A673 (cell line): ENCODE data around the gene GRIK4. TPM values are rescaled to one million over a fixed set of nuclear protein-coding genes. Genes with fewer than 3 reads are reported as not detected.

ENCODE experiments used
- BruUV-seq: library from RNA; stranded (reverse); fragments of 400-500 nt; replicated peaks from 2 replicates; lab custom pipeline; 2021; lab: Mats Ljungman, UMichigan
- CTCF ChIA-PET: fragments of 300-600 bp; sonication (Branson Sonifier 250); formaldehyde crosslinking; loops from one replicate; lab custom pipeline; 2022; ENCODE audit warnings: antibody characterized with exemption; lab: Charles Lee
- POLR2A ChIA-PET: fragments of 300-600 bp; sonication (Branson Sonifier 250); formaldehyde crosslinking; loops from one replicate; lab custom pipeline; 2022; ENCODE audit warnings: antibody characterized with exemption; ENCODE audit not compliant: low non-redundant PET; lab: Charles Lee
- DNase-seq: peaks from one replicate; pipeline ENCODE4 v3.0.0-alpha.2; 2015; ENCODE audit warnings: low spot score
- H3K27ac ChIP-seq: fragments of 200-600 bp; sonication (generic); 2 replicates; pipeline ENCODE4 v1.5.1; 2016; ENCODE audit warnings: mixed run types, low read depth, mild to moderate bottlenecking, mixed read lengths, antibody characterized with exemption, low read length; ENCODE audit not compliant: poor library complexity, severe bottlenecking
- H3K27me3 ChIP-seq: fragments of 200-600 bp; sonication (generic); replicated peaks from 2 replicates; pipeline ENCODE4 v1.6.1; 2017; ENCODE audit warnings: mixed run types, low read depth, mild to moderate bottlenecking, mixed read lengths, antibody characterized with exemption, low read length; ENCODE audit not compliant: insufficient read depth, poor library complexity
- H3K36me3 ChIP-seq: fragments of 200-600 bp; sonication (generic); 2 replicates; pipeline ENCODE4 v1.6.1; 2016; ENCODE audit warnings: mixed run types, mild to moderate bottlenecking, mixed read lengths, antibody characterized with exemption, low read length; ENCODE audit not compliant: insufficient read depth, poor library complexity, severe bottlenecking
- H3K4me1 ChIP-seq: fragments of 200-600 bp; sonication (generic); 2 replicates; pipeline ENCODE4 v1.6.1; 2017; ENCODE audit warnings: mixed run types, mild to moderate bottlenecking, mixed read lengths, antibody characterized with exemption, low read length; ENCODE audit not compliant: insufficient read depth, poor library complexity, severe bottlenecking
- H3K4me3 ChIP-seq: fragments of 200-600 bp; sonication (generic); 2 replicates; pipeline ENCODE4 v1.5.1; 2016; ENCODE audit warnings: low read depth, mixed run types, mild to moderate bottlenecking, mixed read lengths, low read length; ENCODE audit not compliant: poor library complexity, severe bottlenecking
- H3K9me3 ChIP-seq: fragments of 200-600 bp; sonication (generic); 2 replicates; pipeline ENCODE4 v1.6.1; 2016; ENCODE audit warnings: mixed run types, low read depth, mild to moderate bottlenecking, mixed read lengths, antibody characterized with exemption, low read length; ENCODE audit not compliant: poor library complexity, severe bottlenecking
- EZH2 ChIP-seq: fragments of 200-600 bp; sonication (generic); IDR thresholded peaks from 2 replicates; pipeline ENCODE4 v1.6.1; 2017; ENCODE audit warnings: borderline replicate concordance, low read depth, mild to moderate bottlenecking, mixed read lengths, antibody characterized with exemption, low read length; ENCODE audit not compliant: poor library complexity, severe bottlenecking
- intact Hi-C: fragments of 100-400 bp; cut with micrococcal nuclease; formaldehyde crosslinking; loops from one replicate; pipeline ENCODE4 v1.10.0; 2022; ENCODE audit not compliant: unreplicated experiment
- total RNA-seq: library from RNA; stranded (reverse); gene quantifications from 2 replicates; pipeline ENCODE4 v1.2.3, GENCODE V29; 2021
- TF ChIP-seq, protein P1 (sequence below): fragments of 300-800, 200-600 bp; sonication (generic); conservative IDR thresholded peaks from 2 replicates; pipeline ENCODE4 v1.5.1; 2017; ENCODE audit warnings: low read depth, mild to moderate bottlenecking, antibody characterized with exemption, low read length, moderate library complexity, mixed read lengths

Gene GRIK4
- total RNA-seq, 1 experiment from 2014 or later: not detected

DNA sequence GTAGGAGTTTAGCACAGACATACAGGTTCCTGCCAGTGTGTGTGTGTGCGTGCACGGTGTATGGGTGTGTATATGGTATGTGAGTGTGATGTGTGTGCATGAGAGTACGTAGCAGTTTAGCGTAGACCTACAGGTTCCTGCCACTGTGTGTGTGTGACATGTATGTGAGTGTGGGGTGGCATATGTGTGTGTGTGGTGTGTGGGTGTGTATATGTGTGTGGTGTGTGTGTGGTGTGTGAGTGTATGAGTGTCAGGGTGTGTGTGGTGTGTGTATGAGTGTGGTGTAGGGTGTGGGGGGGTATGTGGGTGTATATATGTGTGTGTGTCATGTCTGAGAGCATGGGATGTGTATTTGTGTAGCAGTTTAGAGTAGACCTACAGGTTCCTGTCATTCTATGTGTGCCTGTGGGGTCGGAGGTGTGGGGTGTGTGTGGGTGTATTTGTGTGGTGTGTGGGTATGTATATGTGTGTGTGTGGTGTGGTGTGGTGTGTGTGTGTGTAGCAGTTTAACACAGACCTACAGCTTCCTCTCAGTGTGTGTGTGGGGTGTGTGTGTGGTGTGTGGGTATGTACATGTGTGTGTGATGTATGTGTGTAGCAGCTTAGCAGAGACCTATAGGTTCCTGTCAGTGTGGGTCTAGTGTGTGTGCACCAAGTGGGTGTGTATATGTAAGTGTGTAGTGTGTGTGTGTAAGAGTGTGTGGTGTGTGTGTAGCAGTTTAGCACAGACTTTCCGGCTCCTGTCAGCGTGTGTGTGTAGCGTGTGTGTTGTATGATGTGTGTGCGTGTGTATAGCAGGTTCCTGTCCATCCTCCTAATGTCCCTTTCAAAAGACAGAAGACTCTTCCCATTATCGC lies 480.5 kb downstream of the GRIK4 start:
- CTCF ChIA-PET: no interaction called here
- Histone ChIP-seq H3K36me3 (no peaks in the 10 kb centered on the region), H3K4me3 (no peak overlapping the region), H3K27ac (no peak overlapping the region), H3K9me3 (no peaks in the 10 kb centered on the region), H3K27me3 (peaks cover 71% of the 10 kb centered on the region), H3K4me1 (no peaks in the 10 kb centered on the region)
- POLR2A ChIA-PET: no interaction called here
- no TSS peak for BruUV-seq
- no peak for DNase-seq
- intact Hi-C loops: no loop called here
- no peak for TF ChIP-seq EZH2
- TF ChIP-seq, protein P1, sequence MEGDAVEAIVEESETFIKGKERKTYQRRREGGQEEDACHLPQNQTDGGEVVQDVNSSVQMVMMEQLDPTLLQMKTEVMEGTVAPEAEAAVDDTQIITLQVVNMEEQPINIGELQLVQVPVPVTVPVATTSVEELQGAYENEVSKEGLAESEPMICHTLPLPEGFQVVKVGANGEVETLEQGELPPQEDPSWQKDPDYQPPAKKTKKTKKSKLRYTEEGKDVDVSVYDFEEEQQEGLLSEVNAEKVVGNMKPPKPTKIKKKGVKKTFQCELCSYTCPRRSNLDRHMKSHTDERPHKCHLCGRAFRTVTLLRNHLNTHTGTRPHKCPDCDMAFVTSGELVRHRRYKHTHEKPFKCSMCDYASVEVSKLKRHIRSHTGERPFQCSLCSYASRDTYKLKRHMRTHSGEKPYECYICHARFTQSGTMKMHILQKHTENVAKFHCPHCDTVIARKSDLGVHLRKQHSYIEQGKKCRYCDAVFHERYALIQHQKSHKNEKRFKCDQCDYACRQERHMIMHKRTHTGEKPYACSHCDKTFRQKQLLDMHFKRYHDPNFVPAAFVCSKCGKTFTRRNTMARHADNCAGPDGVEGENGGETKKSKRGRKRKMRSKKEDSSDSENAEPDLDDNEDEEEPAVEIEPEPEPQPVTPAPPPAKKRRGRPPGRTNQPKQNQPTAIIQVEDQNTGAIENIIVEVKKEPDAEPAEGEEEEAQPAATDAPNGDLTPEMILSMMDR: no peak

DNA sequence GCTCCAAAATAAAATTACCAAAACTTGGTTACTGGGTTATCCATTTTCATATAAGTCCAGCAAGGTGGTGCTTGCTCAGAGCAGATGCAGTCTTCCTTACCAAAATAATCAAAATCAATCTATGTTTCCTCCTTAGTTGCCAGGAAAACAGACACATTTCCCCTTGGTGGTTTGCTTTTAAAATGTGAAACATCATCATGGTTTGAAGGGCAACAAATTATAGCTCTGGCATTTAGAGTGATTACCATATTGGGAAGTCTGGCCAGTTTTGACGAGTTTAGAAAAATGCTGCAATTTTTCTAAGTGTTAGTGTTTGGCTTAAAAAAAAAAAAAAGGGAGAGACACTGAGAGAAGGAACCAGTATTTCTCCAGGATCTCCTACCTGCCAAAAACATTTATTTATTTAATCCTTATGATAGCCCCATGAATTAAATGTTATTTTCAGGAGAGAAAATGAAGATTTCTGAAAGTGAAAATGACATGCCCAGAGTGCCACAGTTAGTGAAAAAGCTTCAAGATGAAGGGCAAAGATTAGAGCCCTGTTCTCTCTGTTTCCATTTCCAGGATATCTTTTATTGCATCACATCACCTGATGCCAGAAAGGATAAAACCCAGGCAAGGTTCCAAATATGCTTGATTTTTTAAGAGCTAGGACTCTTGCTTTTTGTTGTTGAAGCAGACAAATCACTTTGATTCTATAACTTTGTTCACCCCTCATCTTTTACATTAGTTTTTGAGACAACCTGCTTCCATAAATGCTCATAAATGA lies 482.7 kb downstream of the GRIK4 start:
- no peak overlapping the region for H3K27ac ChIP-seq
- H3K4me3 ChIP-seq: no peak overlapping the region
- intact Hi-C loops: no loop called here
- POLR2A ChIA-PET: no interaction called here
- TF ChIP-seq, protein P1: no peak
- no peak for TF ChIP-seq EZH2
- no peaks in the 10 kb centered on the region for H3K36me3 ChIP-seq
- BruUV-seq: no TSS peak
- no peak for DNase-seq
- no peaks in the 10 kb centered on the region for H3K9me3 ChIP-seq
- CTCF ChIA-PET: interaction anchor here (0.6 kb wide), 1 partner anchor 40 kb away, joined by 10 read pairs; no protein-coding TSS in a partner anchor
- H3K27me3 ChIP-seq: peaks cover 66% of the 10 kb centered on the region
- H3K4me1 ChIP-seq: no peaks in the 10 kb centered on the region

DNA sequence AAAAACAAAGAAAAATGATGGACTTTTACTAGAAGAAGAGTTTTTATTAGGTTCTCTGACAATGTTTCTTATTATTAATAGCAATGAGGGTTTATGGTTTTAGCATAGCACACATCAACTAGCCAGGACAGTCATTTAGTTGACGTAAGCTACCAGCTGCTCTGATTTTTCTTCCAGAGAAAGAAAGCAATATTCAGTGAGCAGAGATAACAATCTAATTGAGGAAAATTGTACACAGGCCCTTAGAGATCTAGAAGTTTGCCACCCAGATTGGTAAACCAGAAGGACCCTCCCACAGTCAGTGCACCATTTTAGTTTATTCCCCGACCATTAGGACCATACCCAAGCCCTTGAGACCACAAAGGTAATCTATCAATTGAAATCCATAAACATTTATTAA lies 483.6 kb downstream of the GRIK4 start:
- Histone ChIP-seq H3K4me3 (no peak overlapping the region), H3K27ac (no peak overlapping the region), H3K4me1 (no peaks in the 10 kb centered on the region), H3K9me3 (no peaks in the 10 kb centered on the region), H3K36me3 (no peaks in the 10 kb centered on the region), H3K27me3 (peaks cover 72% of the 10 kb centered on the region)
- BruUV-seq: no TSS peak
- no peak for DNase-seq
- no peak for TF ChIP-seq EZH2
- TF ChIP-seq, protein P1: no peak
- POLR2A ChIA-PET: no interaction called here
- intact Hi-C loops: no loop called here
- CTCF ChIA-PET: no interaction called here
